A549 (cell line): ENCODE measurements around the gene INPP4B. TPM values are rescaled to one million over a fixed set of nuclear protein-coding genes. Genes with fewer than 3 reads are reported as not detected.

Experiments
- ATAC-seq, 2 experiments: fragments of 200-7000 bp in 1 of 2; fragments of >200 bp in 1 of 2; cut with Nextera tagmentation in 1 of 2; cut with Tn5 transposase in 1 of 2; 3 replicates each; pipeline versions ENCODE4 v1.8.0 to v1.9.1; 2018 to 2020; ENCODE audit warnings: mild to moderate bottlenecking in 1 of 2, moderate library complexity in 1 of 2
- CTCF ChIA-PET: fragments of 300-600 bp; sonication (Branson Sonifier 250); formaldehyde crosslinking; extraction: SDS; loops from one replicate; lab custom pipeline; 2021; ENCODE audit warnings: antibody characterized with exemption, inconsistent platforms; lab: Yijun Ruan, JAX
- POLR2A ChIA-PET: fragments of 350-600 bp; formaldehyde crosslinking; extraction: SDS; loops from one replicate; lab custom pipeline; 2021; ENCODE audit warnings: antibody characterized with exemption, inconsistent platforms; lab: Yijun Ruan, JAX
- DNase-seq, 2 experiments: peaks; one replicate each; pipeline versions ENCODE4 v3.0.0 to v3.0.0-alpha.2; 2011 to 2016; ENCODE audit warnings: low read depth in 1 of 2, low spot score in 1 of 2
- FAIRE-seq: peaks from 2 replicates; lab custom pipeline; 2011; peaks lifted over from hg19 to GRCh38; lab: Jason Lieb, UNC
- H3K27ac ChIP-seq, 2 experiments: fragments of >200 bp; sonication (Bioruptor Twin); formaldehyde crosslinking; 3 replicates each; pipeline ENCODE4 v1.5.1; 2016 to 2017
- H3K4me1 ChIP-seq: fragments of >200 bp; sonication (Bioruptor Twin); formaldehyde crosslinking; 3 replicates; pipeline ENCODE4 v1.6.1; 2016
- H3K4me2 ChIP-seq: fragments of >200 bp; sonication (Bioruptor Twin); formaldehyde crosslinking; 3 replicates; pipeline ENCODE4 v1.6.1; 2016
- H3K4me3 ChIP-seq: fragments of >200 bp; sonication (Bioruptor Twin); formaldehyde crosslinking; 3 replicates; pipeline ENCODE4 v1.5.1; 2016
- H3K9me3 ChIP-seq: fragments of >200 bp; sonication (Bioruptor Twin); formaldehyde crosslinking; 3 replicates; pipeline ENCODE4 v1.6.1; 2016
- BHLHE40 ChIP-seq: IDR thresholded peaks from 2 replicates; pipeline ENCODE4 v1.6.1; 2012; ENCODE audit warnings: low read depth, low read length, inconsistent platforms
- CBX8 ChIP-seq: fragments of 200-600 bp; sonication (generic); IDR thresholded peaks from 2 replicates; pipeline ENCODE4 v1.6.1; 2016
- CEBPB ChIP-seq, 2 experiments: fragments of >200 bp in 1 of 2; sonication (Bioruptor Twin) in 1 of 2; formaldehyde crosslinking in 1 of 2; IDR thresholded peaks; 2 replicates each; pipeline ENCODE4 v1.6.1; 2012 to 2016
- FOSB ChIP-seq: fragments of 250-450 bp; sonication (Bioruptor Pico); IDR thresholded peaks from 2 replicates; pipeline ENCODE4 v1.5.0; 2020; ENCODE audit warnings: mild to moderate bottlenecking, moderate library complexity
- FOSL2 ChIP-seq, 2 experiments: fragments of 450-650 bp in 1 of 2; fragments of >200 bp in 1 of 2; sonication (Bioruptor Twin) in 1 of 2; formaldehyde crosslinking; IDR thresholded peaks; 2 replicates each; pipeline versions ENCODE4 v1.5.0 to v1.6.1; 2016 to 2020; ENCODE audit warnings: mild to moderate bottlenecking in 1 of 2, moderate library complexity in 1 of 2
- HOXA7 ChIP-seq: fragments of 250-450 bp; sonication (Bioruptor Pico); IDR thresholded peaks from 2 replicates; pipeline ENCODE4 v1.5.0; 2020; ENCODE audit warnings: mild to moderate bottlenecking, moderate library complexity
- KDM1A ChIP-seq: fragments of 200-600 bp; sonication (generic); IDR thresholded peaks from 2 replicates; pipeline ENCODE4 v1.6.1; 2016; ENCODE audit warnings: low read depth, mild to moderate bottlenecking
- KDM5A ChIP-seq: fragments of 200-600 bp; sonication (generic); IDR thresholded peaks from 2 replicates; pipeline ENCODE4 v1.6.1; 2016; ENCODE audit warnings: antibody characterized with exemption, mild to moderate bottlenecking
- MAFK ChIP-seq: fragments of 450-650 bp; IDR thresholded peaks from 2 replicates; pipeline ENCODE4 v1.6.1; 2014; ENCODE audit not compliant: partially characterized antibody
- MYC ChIP-seq: IDR thresholded peaks from 2 replicates; pipeline ENCODE4 v1.6.1; 2012; ENCODE audit warnings: mild to moderate bottlenecking, inconsistent platforms, low read length, improper control_type of control experiment, borderline replicate concordance
- NFE2L2 ChIP-seq: fragments of 150-350 bp; conservative IDR thresholded peaks from 2 replicates; pipeline ENCODE4 v1.6.1; 2014; ENCODE audit warnings: low read length
- POLR2A ChIP-seq: IDR thresholded peaks from 2 replicates; pipeline ENCODE4 v1.6.1; 2012; ENCODE audit warnings: mild to moderate bottlenecking, low read length
- POLR2AphosphoS2 ChIP-seq: conservative IDR thresholded peaks from 2 replicates; pipeline ENCODE4 v1.6.1; 2012; ENCODE audit warnings: low read length, improper control_type of control experiment, inconsistent platforms
- RAD21 ChIP-seq, 2 experiments: fragments of >200 bp in 1 of 2; sonication (Bioruptor Twin) in 1 of 2; formaldehyde crosslinking in 1 of 2; IDR thresholded peaks in 1 of 2; conservative IDR thresholded peaks in 1 of 2; 2 replicates in 1 of 2; 3 replicates in 1 of 2; pipeline ENCODE4 v1.6.1; 2012 to 2018; ENCODE audit warnings: inconsistent platforms in 1 of 2
- RNF2 ChIP-seq: fragments of 200-600 bp; sonication (generic); IDR thresholded peaks from 2 replicates; pipeline ENCODE4 v1.6.1; 2016; ENCODE audit warnings: low read depth, mild to moderate bottlenecking, antibody characterized with exemption, moderate library complexity, borderline replicate concordance
- SMC3 ChIP-seq: fragments of >200 bp; sonication (Bioruptor Twin); formaldehyde crosslinking; IDR thresholded peaks from 3 replicates; pipeline ENCODE4 v1.6.1; 2018; ENCODE audit warnings: inconsistent platforms
- SREBF2 ChIP-seq: fragments of 450-650 bp; IDR thresholded peaks from 2 replicates; pipeline ENCODE4 v1.6.1; 2014; ENCODE audit warnings: mild to moderate bottlenecking, moderate library complexity
- TP53 ChIP-seq: fragments of 250-450 bp; sonication (Bioruptor Pico); IDR thresholded peaks from 2 replicates; pipeline ENCODE4 v1.5.0; 2021; ENCODE audit warnings: mild to moderate bottlenecking, moderate library complexity
- ZC3H11A ChIP-seq: fragments of 450-650 bp; IDR thresholded peaks from 2 replicates; pipeline ENCODE4 v1.6.1; 2014; ENCODE audit warnings: antibody characterized with exemption, mild to moderate bottlenecking
- ZFP36 ChIP-seq: fragments of 450-650 bp; IDR thresholded peaks from 2 replicates; pipeline ENCODE4 v1.6.1; 2014; ENCODE audit warnings: borderline replicate concordance; ENCODE audit not compliant: partially characterized antibody
- ZNF302 ChIP-seq: fragments of 250-450 bp; sonication (Bioruptor Pico); IDR thresholded peaks from 2 replicates; pipeline ENCODE4 v1.9.0; 2021; ENCODE audit warnings: inconsistent platforms, mild to moderate bottlenecking, moderate library complexity
- ZSCAN20 ChIP-seq: fragments of 250-450 bp; sonication (Bioruptor Pico); IDR thresholded peaks from 2 replicates; pipeline ENCODE4 v1.8.0; 2022; ENCODE audit warnings: mild to moderate bottlenecking, moderate library complexity
- WGBS: methylation state at CpG from one replicate; pipeline ENCODE4 v1.1.6; 2017; ENCODE audit errors: missing lambda C conversion rate; 5-methylcytosine and 5-hydroxymethylcytosine counted together
- polyA plus RNA-seq, 4 experiments: library from polyadenylated mRNA; depleted of rRNA in 3 of 4; stranded (reverse); fragments of >200 nt; fragmentation: RNase III in 1 of 4; extraction: RNeasy Plus Mini Kit Qiagen cat#74134 plus additional on column Dnase treatment in 1 of 4; gene quantifications; 2 replicates in 3 of 4; 3 replicates in 1 of 4; pipeline ENCODE4 v1.2.3, GENCODE V29; 2011 to 2017
- TF ChIP-seq, protein P1 (sequence below): fragments of 450-650 bp; IDR thresholded peaks from 2 replicates; pipeline ENCODE4 v1.6.1; 2014; ENCODE audit warnings: antibody characterized with exemption
- TF ChIP-seq, protein P2 (sequence below): fragments of 250-450 bp; sonication (Bioruptor Pico); IDR thresholded peaks from 2 replicates; pipeline ENCODE4 v1.5.0; 2020; ENCODE audit warnings: low read depth, mild to moderate bottlenecking, moderate library complexity
- TF ChIP-seq, protein P3 (sequence below): fragments of >200 bp; sonication (Bioruptor Twin); formaldehyde crosslinking; IDR thresholded peaks from 3 replicates; pipeline ENCODE4 v1.5.1; 2016
- TF ChIP-seq, protein P4 (sequence below): fragments of >200 bp; sonication (Bioruptor Twin); formaldehyde crosslinking; IDR thresholded peaks from 3 replicates; pipeline ENCODE4 v1.6.1; 2016
- TF ChIP-seq, protein P5 (sequence below): fragments of 250-450 bp; sonication (Bioruptor Pico); IDR thresholded peaks from 2 replicates; pipeline ENCODE4 v1.5.0; 2021; ENCODE audit warnings: mild to moderate bottlenecking, moderate library complexity, borderline replicate concordance
- TF ChIP-seq, protein P6 (sequence below): fragments of 150-350 bp; IDR thresholded peaks from 2 replicates; pipeline ENCODE4 v1.6.1; 2014; ENCODE audit warnings: low read depth, mild to moderate bottlenecking, low read length
- TF ChIP-seq, protein P7 (sequence below): fragments of >200 bp; sonication (Bioruptor Twin); formaldehyde crosslinking; IDR thresholded peaks from 2 replicates; pipeline ENCODE4 v1.6.1; 2016

INPP4B gene
- polyA plus RNA-seq, 2 of the 4 experiments (the other 2 are of a cell fraction): 7.2 to 14.9 TPM

DNA sequence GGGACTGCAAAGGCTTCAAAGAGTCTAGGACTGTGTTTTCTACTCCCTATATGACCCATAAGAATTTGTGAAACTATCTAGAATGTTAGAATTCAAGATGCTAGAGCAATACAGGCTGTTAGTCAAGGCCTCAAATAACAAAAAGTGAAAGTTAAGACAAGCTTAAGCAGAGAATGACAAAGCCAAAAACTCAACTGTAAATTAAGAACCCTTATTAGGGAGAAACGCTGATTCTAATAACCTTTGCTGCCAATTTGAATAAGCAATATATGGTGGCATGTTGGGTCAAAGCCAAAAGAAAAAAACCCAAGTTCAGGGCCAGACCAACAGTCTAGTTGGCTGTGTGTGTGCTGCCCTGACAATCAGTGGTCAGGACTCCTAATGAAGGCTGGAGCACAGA, 160.0 kb downstream of the INPP4B start:
- WGBS: 32% methylated on average over 1 of the region's 1 CpG
- no peak overlapping the region for H3K27ac ChIP-seq
- DNase-seq (no peak), FAIRE-seq (no peak), ATAC-seq (no peak)
- H3K9me3 ChIP-seq: no peaks in the 10 kb centered on the region
- no peak overlapping the region for H3K4me2 ChIP-seq
- TF ChIP-seq SMC3 (no peak), KDM1A (no peak), KDM5A (no peak), FOSB (CRISPR knock-in tag) (no peak), CEBPB (IDR thresholded peaks at IDR 0.05) (no peak), ZSCAN20 (no peak), RNF2 (no peak), TP53 (CRISPR knock-in tag) (no peak), BHLHE40 (no peak), RAD21 (conservative IDR thresholded peaks at IDR 0.05 in 1 of 2, IDR thresholded peaks at IDR 0.05 in 1 of 2) (no peak), NFE2L2 (no peak), ZC3H11A (no peak), FOSL2 (IDR thresholded peaks at IDR 0.05) (no peak), FOSL2 (CRISPR knock-in tag; IDR thresholded peaks at IDR 0.05) (no peak), POLR2AphosphoS2 (no peak), CBX8 (no peak)
- TF ChIP-seq, protein P1, sequence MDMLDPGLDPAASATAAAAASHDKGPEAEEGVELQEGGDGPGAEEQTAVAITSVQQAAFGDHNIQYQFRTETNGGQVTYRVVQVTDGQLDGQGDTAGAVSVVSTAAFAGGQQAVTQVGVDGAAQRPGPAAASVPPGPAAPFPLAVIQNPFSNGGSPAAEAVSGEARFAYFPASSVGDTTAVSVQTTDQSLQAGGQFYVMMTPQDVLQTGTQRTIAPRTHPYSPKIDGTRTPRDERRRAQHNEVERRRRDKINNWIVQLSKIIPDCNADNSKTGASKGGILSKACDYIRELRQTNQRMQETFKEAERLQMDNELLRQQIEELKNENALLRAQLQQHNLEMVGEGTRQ: no peak
- TF ChIP-seq, protein P2, sequence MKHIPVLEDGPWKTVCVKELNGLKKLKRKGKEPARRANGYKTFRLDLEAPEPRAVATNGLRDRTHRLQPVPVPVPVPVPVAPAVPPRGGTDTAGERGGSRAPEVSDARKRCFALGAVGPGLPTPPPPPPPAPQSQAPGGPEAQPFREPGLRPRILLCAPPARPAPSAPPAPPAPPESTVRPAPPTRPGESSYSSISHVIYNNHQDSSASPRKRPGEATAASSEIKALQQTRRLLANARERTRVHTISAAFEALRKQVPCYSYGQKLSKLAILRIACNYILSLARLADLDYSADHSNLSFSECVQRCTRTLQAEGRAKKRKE: no peak
- H3K4me3 ChIP-seq: no peak overlapping the region
- H3K4me1 ChIP-seq: no peaks in the 10 kb centered on the region
- POLR2A ChIA-PET: no interaction called here
- CTCF ChIA-PET: no interaction called here

DNA sequence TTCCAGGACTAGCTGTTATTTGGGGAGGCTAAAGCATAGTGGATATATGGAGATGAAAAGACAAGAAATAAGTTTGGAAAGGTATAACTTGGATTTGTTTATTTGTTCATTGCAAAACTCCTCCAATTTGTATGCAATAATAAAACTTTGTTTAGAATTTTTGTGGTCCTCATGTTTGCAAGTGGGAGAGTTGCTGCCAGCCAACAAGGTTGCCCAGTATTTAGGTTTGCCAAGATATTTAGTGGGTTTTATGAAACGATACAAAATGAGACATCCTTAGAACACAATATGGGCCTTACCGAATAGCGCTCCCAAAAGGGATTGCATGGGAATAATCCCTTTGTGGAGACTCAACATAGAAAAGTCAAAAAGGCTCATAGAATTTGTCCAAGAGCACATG, 162.1 kb downstream of the INPP4B start:
- no peak overlapping the region for H3K4me2 ChIP-seq
- 85% methylated on average over 3 of the region's 3 CpGs for WGBS
- ATAC-seq: no peak
- TF ChIP-seq MYC: no peak
- no peak for TF ChIP-seq ZNF302
- no peak for TF ChIP-seq KDM5A
- TF ChIP-seq, protein P3, sequence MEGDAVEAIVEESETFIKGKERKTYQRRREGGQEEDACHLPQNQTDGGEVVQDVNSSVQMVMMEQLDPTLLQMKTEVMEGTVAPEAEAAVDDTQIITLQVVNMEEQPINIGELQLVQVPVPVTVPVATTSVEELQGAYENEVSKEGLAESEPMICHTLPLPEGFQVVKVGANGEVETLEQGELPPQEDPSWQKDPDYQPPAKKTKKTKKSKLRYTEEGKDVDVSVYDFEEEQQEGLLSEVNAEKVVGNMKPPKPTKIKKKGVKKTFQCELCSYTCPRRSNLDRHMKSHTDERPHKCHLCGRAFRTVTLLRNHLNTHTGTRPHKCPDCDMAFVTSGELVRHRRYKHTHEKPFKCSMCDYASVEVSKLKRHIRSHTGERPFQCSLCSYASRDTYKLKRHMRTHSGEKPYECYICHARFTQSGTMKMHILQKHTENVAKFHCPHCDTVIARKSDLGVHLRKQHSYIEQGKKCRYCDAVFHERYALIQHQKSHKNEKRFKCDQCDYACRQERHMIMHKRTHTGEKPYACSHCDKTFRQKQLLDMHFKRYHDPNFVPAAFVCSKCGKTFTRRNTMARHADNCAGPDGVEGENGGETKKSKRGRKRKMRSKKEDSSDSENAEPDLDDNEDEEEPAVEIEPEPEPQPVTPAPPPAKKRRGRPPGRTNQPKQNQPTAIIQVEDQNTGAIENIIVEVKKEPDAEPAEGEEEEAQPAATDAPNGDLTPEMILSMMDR: no peak
- TF ChIP-seq, protein P4, sequence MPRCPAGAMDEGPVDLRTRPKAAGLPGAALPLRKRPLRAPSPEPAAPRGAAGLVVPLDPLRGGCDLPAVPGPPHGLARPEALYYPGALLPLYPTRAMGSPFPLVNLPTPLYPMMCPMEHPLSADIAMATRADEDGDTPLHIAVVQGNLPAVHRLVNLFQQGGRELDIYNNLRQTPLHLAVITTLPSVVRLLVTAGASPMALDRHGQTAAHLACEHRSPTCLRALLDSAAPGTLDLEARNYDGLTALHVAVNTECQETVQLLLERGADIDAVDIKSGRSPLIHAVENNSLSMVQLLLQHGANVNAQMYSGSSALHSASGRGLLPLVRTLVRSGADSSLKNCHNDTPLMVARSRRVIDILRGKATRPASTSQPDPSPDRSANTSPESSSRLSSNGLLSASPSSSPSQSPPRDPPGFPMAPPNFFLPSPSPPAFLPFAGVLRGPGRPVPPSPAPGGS: no peak
- TF ChIP-seq, protein P1: no peak
- no peak for TF ChIP-seq FOSL2 (IDR thresholded peaks at IDR 0.05)
- TF ChIP-seq FOSL2 (CRISPR knock-in tag; IDR thresholded peaks at IDR 0.05): no peak
- no peak for TF ChIP-seq ZFP36
- TF ChIP-seq ZC3H11A: no peak
- TF ChIP-seq, protein P5, sequence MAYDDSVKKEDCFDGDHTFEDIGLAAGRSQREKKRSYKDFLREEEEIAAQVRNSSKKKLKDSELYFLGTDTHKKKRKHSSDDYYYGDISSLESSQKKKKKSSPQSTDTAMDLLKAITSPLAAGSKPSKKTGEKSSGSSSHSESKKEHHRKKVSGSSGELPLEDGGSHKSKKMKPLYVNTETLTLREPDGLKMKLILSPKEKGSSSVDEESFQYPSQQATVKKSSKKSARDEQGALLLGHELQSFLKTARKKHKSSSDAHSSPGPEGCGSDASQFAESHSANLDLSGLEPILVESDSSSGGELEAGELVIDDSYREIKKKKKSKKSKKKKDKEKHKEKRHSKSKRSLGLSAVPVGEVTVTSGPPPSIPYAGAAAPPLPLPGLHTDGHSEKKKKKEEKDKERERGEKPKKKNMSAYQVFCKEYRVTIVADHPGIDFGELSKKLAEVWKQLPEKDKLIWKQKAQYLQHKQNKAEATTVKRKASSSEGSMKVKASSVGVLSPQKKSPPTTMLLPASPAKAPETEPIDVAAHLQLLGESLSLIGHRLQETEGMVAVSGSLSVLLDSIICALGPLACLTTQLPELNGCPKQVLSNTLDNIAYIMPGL: no peak
- no peak for TF ChIP-seq SREBF2
- TF ChIP-seq, protein P6, sequence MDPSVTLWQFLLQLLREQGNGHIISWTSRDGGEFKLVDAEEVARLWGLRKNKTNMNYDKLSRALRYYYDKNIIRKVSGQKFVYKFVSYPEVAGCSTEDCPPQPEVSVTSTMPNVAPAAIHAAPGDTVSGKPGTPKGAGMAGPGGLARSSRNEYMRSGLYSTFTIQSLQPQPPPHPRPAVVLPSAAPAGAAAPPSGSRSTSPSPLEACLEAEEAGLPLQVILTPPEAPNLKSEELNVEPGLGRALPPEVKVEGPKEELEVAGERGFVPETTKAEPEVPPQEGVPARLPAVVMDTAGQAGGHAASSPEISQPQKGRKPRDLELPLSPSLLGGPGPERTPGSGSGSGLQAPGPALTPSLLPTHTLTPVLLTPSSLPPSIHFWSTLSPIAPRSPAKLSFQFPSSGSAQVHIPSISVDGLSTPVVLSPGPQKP: no peak
- TF ChIP-seq, protein P7, sequence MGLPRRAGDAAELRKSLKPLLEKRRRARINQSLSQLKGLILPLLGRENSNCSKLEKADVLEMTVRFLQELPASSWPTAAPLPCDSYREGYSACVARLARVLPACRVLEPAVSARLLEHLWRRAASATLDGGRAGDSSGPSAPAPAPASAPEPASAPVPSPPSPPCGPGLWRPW: no peak
- no peak for TF ChIP-seq POLR2A
- TF ChIP-seq HOXA7: no peak
- TF ChIP-seq MAFK: no peak
- no peak for TF ChIP-seq ZSCAN20
- TF ChIP-seq, all 56 proteins: peak for 0
- FAIRE-seq: no peak
- no peak for DNase-seq
- Histone ChIP-seq H3K27ac (no peak overlapping the region), H3K4me3 (no peak overlapping the region), H3K9me3 (no peaks in the 10 kb centered on the region), H3K4me1 (no peaks in the 10 kb centered on the region)
- ChIA-PET POLR2A (no interaction called here), CTCF (no interaction called here)
